Activated T-cell treated with anti-CD3 and anti-CD28 coated beads for 24 hours (primary cell): Measurements from ENCODE around the gene COG6.
A peak's percentile ranks its signal among the peaks of the same experiment; 100 is the strongest.

ENCODE experiments used
- DNase-seq: peaks from one replicate; pipeline ENCODE4 v3.0.0-alpha.2; 2020; ENCODE audit warnings: low read depth

COG6 gene

DNA sequence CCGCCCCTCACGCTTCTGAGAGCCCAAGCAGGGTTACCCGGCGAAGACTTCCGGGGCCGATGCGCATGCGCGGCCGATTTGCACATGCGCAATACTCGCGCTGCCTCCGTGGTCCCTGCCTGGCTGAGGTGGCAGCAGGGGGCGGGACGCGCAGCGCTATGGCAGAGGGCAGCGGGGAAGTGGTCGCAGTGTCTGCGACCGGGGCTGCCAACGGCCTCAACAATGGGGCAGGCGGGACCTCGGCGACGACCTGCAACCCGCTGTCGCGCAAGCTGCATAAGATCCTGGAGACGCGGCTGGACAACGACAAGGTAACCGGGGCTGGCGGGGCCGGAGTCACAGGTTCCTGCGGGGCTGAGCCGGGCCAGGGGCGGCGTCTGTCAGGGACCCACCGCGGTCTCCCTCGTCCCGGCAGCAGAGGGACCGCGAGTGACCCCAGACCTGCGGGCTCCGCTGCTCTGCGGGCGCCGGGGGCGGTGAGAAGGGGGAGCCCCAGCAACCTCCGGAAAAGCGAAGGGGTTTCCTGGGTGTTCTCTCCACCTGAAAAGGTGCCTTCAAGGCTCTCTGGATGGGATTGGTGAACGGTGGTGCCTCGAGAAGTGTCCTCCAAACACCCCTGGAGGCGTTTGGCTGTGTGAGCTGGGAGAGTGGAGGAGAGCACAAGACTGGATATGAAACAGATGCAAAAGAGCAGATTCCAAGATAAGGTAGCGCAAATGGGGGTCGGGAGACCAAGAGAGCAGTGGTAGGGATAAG is at the start of gene COG6:
COG6 (plus strand) TSS at position 94 of the 756 bp plus-strand sequence; CDS start at position 159, 65 bp downstream.
- DNase-seq = peak; percentile 94

GRCh38 chr13:39605677-39606320 is 49.7 kb upstream of the COG6 start:
- DNase-seq = no peak

GRCh38 chr13:39607876-39608275 is 47.6 kb upstream of the COG6 start:
- no peak for DNase-seq

DNA sequence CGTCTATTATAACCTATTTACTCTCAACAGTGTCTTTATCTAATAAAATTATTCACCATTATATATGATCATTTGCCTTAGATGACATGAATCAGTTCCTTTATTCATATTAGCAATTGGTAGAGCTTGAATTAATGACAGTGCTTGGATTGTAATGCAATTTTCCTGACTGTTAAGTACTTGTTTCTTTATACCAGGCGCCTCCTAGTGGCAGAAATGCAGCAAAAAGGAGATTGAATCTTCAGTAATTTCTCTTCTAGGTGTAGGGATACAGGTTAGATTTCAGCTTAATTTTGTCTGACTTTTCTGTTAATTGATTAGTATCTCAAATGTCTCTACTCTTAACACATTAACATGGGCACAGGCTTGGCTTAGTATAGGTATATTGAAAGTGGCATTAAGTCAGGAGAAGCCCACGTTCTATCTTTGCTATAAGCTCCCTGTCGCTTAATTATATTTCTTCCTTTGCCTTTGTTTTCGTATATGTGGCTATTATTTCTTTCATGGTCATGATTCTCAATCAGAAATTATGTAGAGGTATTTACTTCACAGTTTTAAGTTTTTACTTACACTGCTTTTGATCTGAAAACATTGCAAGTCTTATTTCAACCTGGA is 43.3 kb upstream of the COG6 start:
- DNase-seq = peak; percentile 52

- DNase-seq = peak; percentile 20
Measured at GRCh38 chr13:39616087-39616694, 39.3 kb upstream of the COG6 start.

DNA sequence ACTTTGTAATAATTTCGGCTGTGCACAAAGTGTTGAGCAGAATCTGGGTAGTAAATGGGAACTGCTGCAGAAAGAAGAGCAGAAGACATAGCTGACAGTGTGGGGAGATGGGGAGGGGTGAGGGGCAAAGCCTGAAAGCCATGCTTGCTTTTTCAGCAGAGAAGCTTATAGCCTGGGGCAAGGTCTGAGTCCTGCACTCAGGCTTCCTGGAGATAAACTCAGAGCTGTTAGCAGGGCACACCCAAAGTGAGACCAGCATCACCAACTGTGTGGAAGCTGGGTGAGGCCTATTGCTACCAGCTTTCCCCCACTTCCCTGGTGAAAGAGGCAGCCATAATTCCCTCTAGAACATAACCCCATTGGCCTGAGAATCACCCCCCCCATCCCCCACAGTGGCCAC is 36.9 kb upstream of the COG6 start:
- DNase-seq = no peak

GRCh38 chr13:39623466-39623865 is 32.0 kb upstream of the COG6 start:
- no peak for DNase-seq

DNA sequence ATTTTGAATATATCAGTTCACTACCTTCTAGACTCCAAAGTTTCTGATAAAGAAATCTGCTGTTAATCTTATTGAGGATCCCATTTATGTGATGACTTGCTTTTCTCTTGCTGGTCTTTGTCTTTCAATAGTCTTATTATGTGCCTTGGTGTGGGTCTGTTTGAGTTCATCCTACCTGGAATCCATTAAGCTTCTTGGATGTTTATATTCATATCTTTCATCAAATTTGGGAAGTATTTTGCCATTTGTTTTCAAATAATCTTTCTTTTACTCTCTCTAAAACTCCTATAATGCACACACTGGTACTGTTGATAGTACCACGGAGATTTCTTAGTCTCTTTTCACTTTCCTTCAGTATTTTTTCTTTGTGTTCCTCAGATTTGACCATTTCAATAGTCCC is 24.2 kb upstream of the COG6 start:
- no peak for DNase-seq

GRCh38 chr13:39632994-39633393 is 22.5 kb upstream of the COG6 start:
- DNase-seq = no peak

DNA sequence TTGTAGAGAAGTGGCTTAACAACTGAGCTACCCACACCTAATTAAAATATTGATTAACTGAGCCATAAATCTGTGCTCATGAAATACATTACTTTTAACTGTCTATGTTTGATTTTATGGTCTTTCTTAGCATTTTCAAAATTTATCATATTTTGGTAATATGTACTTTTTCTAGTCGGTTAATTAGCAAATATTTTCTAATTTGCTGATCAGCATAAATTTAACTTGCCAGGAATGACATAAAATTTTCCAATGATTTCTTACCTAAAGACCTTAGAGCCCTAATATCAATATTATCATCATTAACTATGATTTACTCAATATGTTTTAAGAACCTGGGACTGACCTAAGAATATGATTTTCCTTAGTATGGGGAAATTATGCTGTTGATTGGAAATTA is 19.9 kb upstream of the COG6 start:
- no peak for DNase-seq

- no peak for DNase-seq
Measured at GRCh38 chr13:39637890-39638289, 17.6 kb upstream of the COG6 start.

DNA sequence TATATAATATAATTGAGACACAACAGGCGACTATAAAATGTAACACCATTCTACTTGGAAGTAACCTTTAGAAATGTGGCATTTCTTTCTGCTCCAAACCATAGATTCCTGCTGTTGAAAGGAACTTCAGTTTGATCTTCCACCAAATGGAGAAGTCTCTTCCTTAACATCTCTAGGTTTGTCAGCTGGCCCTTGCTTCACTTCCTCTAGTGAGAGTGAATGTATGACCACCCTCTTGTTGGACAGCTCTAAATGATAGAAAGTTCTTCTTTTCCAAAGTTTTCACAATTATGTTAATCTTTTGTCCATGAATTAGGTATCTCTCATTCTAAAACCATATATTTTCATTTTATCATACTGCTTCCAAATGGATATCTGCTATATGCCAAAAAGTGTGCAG is 13.8 kb upstream of the COG6 start:
- DNase-seq = no peak

DNA sequence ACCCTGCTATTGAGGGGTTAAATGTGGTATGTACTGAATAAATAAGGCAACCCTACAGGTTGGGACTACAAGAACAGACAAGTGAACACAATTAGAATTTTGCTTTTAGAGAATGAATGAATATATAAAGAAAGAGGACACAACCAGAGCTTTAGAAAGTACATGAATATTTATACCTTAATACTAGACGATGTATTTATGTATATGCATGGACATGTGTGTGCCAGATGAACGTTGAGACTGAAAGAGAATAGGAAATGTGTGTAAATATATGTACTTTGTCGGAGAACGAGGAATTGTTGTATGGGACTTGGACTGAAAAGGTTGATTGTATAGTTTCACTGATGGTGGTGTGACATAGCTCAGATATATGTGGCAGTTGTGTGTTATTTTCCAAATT is 9.3 kb upstream of the COG6 start:
- DNase-seq = no peak

DNA sequence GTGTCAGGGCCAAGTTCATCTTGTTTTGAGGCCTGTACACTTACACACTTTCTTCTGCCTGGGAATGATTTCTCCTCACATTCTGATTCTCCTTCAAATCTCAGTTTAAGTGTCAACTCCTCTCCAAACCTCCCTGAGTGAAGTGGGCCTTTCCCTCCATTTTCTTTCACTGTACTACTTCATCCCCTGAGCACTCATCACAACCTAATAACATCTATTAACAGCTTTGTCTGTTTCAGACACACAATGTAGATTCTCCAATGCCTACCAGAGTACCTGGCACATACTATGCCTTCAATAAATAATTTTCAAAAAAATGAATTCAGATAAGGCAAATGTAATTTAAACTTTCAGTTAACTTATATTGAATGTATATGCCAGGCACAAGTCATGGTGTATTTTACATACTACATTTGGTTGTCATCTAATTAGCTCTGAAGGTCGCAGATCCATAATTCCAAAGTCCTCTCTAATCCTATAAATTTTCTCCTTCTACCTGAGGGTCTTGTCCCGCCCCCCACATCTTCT is 357 bp upstream of the COG6 start:
- DNase-seq = no peak

DNA sequence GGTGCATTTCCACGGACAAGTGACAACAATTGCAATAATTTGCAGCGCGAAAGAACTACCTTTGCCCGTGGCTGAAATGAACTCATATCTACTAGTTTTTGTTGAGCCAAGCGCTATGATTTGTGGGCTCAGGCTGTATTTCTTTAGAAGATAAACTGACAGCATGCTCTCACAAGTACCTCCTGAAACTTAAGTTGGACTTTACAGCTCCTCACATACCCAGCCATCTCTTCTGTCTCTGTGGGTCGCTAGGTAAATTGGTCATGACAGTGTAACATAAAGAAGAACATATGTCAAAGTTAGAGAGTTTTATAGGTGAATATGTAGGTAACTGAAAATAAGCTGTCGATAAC is 839 bp downstream of the COG6 start:
- DNase-seq = no peak

DNA sequence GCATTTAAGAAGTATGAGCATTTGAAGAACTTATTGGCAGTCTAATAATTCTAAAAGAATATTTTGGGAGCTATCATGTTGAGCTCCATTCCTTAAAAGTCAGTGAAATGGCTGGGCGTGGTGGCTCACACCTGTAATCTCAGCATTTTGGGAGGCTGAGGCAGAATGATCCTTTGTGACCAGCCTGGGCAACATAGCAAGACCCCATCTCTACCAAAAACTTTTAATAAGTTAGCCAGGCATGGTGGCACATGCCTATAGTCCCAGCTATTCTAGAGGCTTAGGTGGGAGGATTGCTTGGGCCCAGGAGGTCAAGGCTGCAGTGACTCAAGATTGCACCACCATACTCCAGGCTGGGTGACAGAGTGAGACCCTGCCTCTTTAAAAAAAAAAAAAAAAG is 8.0 kb downstream of the COG6 start:
- DNase-seq = no peak

DNA sequence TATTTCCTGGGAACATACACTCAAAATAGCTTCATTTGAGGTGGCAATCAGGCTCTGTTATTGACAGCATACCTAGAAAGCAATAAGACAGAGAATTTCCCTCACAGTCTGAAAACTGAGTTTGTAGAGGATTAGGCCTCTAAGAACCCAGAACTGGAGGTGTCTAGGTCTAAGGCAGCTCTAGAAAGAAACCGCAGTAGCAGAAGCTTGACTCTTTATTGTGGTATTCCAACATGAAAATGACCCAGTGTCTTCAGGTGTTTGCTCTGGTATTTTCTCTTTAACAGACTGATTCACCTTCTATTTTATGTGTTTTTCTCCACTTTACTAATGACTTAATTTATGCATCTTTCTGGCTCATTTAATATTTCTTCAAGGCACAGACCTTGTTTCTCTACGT is 8.5 kb downstream of the COG6 start:
- DNase-seq = no peak

DNA sequence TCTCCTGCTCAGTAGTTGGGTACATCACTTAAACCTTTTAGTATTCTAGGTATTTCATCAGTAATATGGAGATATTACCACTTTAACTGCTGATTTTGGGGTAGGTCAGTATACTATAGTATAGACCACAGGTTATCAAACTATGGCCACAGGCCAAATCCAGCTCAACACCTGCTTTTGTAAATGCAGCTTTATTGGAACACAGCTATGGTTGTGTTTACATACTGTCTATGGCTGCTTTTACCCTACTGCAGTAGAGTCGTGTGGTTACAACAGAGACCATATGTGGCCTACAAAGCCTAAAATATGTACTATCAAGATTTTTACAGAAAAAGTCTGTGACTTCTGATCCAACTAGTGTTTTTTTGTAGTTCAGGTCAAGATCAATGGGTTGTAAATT is 10.3 kb downstream of the COG6 start:
- DNase-seq = no peak

- DNase-seq = no peak
Measured at GRCh38 chr13:39670445-39670844, 15.0 kb downstream of the COG6 start.

- DNase-seq = no peak
Measured at GRCh38 chr13:39672378-39673132, 17.1 kb downstream of the COG6 start.

- no peak for DNase-seq
Measured at GRCh38 chr13:39675904-39676303, 20.4 kb downstream of the COG6 start.

DNA sequence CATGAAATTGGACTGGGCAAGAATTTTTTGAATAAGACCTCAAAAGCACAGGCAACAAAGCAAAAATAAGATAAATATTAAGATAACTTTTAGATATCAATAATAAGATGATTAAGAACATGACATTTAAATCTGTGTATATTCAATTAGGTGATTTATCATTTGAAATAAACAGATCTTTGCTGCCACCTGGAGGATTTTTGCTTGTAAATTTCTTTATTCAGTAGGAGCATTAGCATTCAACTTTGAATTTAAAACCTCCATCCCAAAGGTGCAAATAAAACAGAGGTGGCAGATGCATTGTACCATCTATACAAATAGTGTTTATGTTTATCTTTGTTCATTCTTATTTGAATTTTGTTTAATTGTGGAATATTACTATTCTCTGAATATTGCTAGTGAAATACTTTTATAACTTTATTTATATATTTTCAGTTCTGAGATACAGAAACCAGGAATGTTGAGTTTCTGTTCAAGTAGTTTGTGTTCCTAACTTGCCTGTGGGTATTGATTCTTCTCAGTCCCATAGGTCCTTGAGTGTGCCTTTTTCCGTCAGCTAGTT is 20.9 kb downstream of the COG6 start:
- DNase-seq = no peak
